K562 (cell line): ENCODE measurements around the gene IMP4. TPM values are rescaled to one million over a fixed set of nuclear protein-coding genes. Genes with fewer than 3 reads are reported as not detected.

Experiments
- CHAMP1 ChIP-seq: fragments of 450-650 bp; IDR thresholded peaks from 2 replicates; pipeline ENCODE4 v1.6.1; 2016; ENCODE audit warnings: mild to moderate bottlenecking
- E2F3 ChIP-seq: fragments of 250-450 bp; sonication (Bioruptor Pico); IDR thresholded peaks from 2 replicates; pipeline ENCODE4 v1.4.0; 2020; ENCODE audit warnings: mild to moderate bottlenecking
- ELF4 ChIP-seq: fragments of 450-650 bp; formaldehyde crosslinking; IDR thresholded peaks from 2 replicates; pipeline ENCODE4 v1.4.0; 2022; ENCODE audit warnings: missing genetic modification characterization
- ERF ChIP-seq: fragments of 450-650 bp; formaldehyde crosslinking; IDR thresholded peaks from 2 replicates; pipeline ENCODE4 v1.4.0; 2020; ENCODE audit warnings: mild to moderate bottlenecking, mixed read lengths
- HES1 ChIP-seq: fragments of 450-650 bp; IDR thresholded peaks from 2 replicates; pipeline ENCODE4 v1.6.1; 2016; ENCODE audit warnings: low read depth, mild to moderate bottlenecking, moderate library complexity
- KLF1 ChIP-seq: fragments of 450-650 bp; IDR thresholded peaks from 2 replicates; pipeline ENCODE4 v1.6.1; 2016; ENCODE audit warnings: missing genetic modification characterization, missing compliant biosample characterization
- MEIS2 ChIP-seq: fragments of 450-650 bp; IDR thresholded peaks from 2 replicates; pipeline ENCODE4 v1.6.1; 2014; ENCODE audit warnings: mild to moderate bottlenecking; ENCODE audit not compliant: partially characterized antibody
- PHF8 ChIP-seq: fragments of 200-600 bp; sonication (generic); IDR thresholded peaks from 2 replicates; pipeline ENCODE4 v1.6.1; 2012; ENCODE audit warnings: mixed run types, mild to moderate bottlenecking, inconsistent platforms, low read length, moderate library complexity, borderline replicate concordance
- RAD21 ChIP-seq, 2 experiments: fragments of 250-450 bp in 1 of 2; fragments of 450-650 bp in 1 of 2; sonication (Bioruptor Pico) in 1 of 2; formaldehyde crosslinking in 1 of 2; IDR thresholded peaks in 1 of 2; conservative IDR thresholded peaks in 1 of 2; 2 replicates each; pipeline versions ENCODE4 v1.4.0 to v1.8.0; 2020 to 2022; ENCODE audit warnings: mild to moderate bottlenecking in 2 of 2, moderate library complexity in 1 of 2
- RBFOX2 ChIP-seq: fragments of 200-400 bp; formaldehyde crosslinking; IDR thresholded peaks from 2 replicates; pipeline ENCODE4 v1.6.1; 2017; ENCODE audit warnings: low read depth, mild to moderate bottlenecking, low read length, moderate library complexity
- RBM25 ChIP-seq: fragments of 200-400 bp; formaldehyde crosslinking; IDR thresholded peaks from 2 replicates; pipeline ENCODE4 v1.6.1; 2018; ENCODE audit warnings: low read length, low read depth, moderate library complexity; ENCODE audit not compliant: severe bottlenecking
- SIN3A ChIP-seq, 2 experiments: fragments of 150-350 bp in 1 of 2; IDR thresholded peaks; 2 replicates each; pipeline ENCODE4 v1.6.1; 2011 to 2016; ENCODE audit warnings: borderline replicate concordance in 2 of 2, low read depth in 2 of 2, low read length in 2 of 2, mild to moderate bottlenecking in 2 of 2, moderate library complexity in 2 of 2; ENCODE audit not compliant: control insufficient read depth in 1 of 2
- SP2 ChIP-seq: IDR thresholded peaks from 2 replicates; pipeline ENCODE4 v1.6.1; 2011; ENCODE audit warnings: mild to moderate bottlenecking, low read depth, low read length, moderate library complexity; ENCODE audit not compliant: poor library complexity, severe bottlenecking; ENCODE audit errors: extremely low read depth
- SPI1 ChIP-seq: IDR thresholded peaks from 2 replicates; pipeline ENCODE4 v1.6.1; 2011; ENCODE audit warnings: low read depth, low read length, control low read depth, borderline replicate concordance
- YY1 ChIP-seq, 3 experiments: IDR thresholded peaks; 2 replicates each; pipeline ENCODE4 v1.6.1; 2011; ENCODE audit warnings: low read length in 2 of 3, mild to moderate bottlenecking in 2 of 3, moderate library complexity in 2 of 3, borderline replicate concordance in 1 of 3, control low read depth in 1 of 3, low read depth in 1 of 3; ENCODE audit not compliant: insufficient read depth in 3 of 3, insufficient replicate concordance in 2 of 3, control insufficient read depth in 1 of 3, insufficient read length in 1 of 3; ENCODE audit errors: extremely low read depth in 1 of 3
- ZC3H8 ChIP-seq: fragments of 450-650 bp; IDR thresholded peaks from 2 replicates; pipeline ENCODE4 v1.6.1; 2017
- ZNF140 ChIP-seq: fragments of 250-450 bp; sonication (Bioruptor Pico); IDR thresholded peaks from 2 replicates; pipeline ENCODE4 v1.8.0; 2021; ENCODE audit warnings: moderate library complexity, mild to moderate bottlenecking, inconsistent platforms
- ZNF24 ChIP-seq: fragments of 450-650 bp; IDR thresholded peaks from 2 replicates; pipeline ENCODE4 v1.6.1; 2016
- ZNF57 ChIP-seq: fragments of 450-650 bp; formaldehyde crosslinking; IDR thresholded peaks from 2 replicates; pipeline ENCODE4 v1.4.0; 2020; ENCODE audit warnings: mild to moderate bottlenecking, moderate library complexity
- ZNF695 ChIP-seq: fragments of 450-650 bp; formaldehyde crosslinking; IDR thresholded peaks from 2 replicates; pipeline ENCODE4 v1.4.0; 2020; ENCODE audit warnings: mild to moderate bottlenecking, moderate library complexity
- polyA plus RNA-seq, 8 experiments: library from polyadenylated mRNA; depleted of rRNA in 4 of 8; stranded (reverse) in 5 of 8; unstranded in 3 of 8; fragments of >200 nt; fragmentation: Nextera tagmentation in 2 of 8; fragmentation: Illumina TruSeq in 1 of 8; extraction: Ambion mirVana in 2 of 8; extraction: Trizol in 1 of 8; gene quantifications; 2 replicates each; pipeline versions ENCODE4 v1.2.1 to v1.2.3, GENCODE V29; 2011 to 2014; ENCODE audit warnings: inconsistent platforms in 1 of 8, missing spikeins in 1 of 8
- total RNA-seq, 7 experiments: library from RNA; depleted of rRNA in 6 of 7; stranded (reverse); fragments of >200 nt in 6 of 7; fragmentation: Illumina TruSeq in 2 of 7; extraction: Trizol in 2 of 7; gene quantifications; 2 replicates each; pipeline versions ENCODE4 v1.2.1 to v1.2.3, GENCODE V29; 2011 to 2021; ENCODE audit warnings: low replicate concordance in 1 of 7
- TF ChIP-seq, protein P1 (sequence below), 3 experiments: IDR thresholded peaks in 2 of 3; conservative IDR thresholded peaks in 1 of 3; 2 replicates each; pipeline ENCODE4 v1.5.1; 2011 to 2012; ENCODE audit warnings: low read length in 3 of 3, mild to moderate bottlenecking in 3 of 3, control low read depth in 2 of 3, improper control_type of control experiment in 1 of 3, inconsistent platforms in 1 of 3, low read depth in 1 of 3, mixed read lengths in 1 of 3, moderate library complexity in 1 of 3; ENCODE audit not compliant: insufficient read depth in 2 of 3

The IMP4 gene
- total and polyA plus RNA-seq, 9 of the 15 experiments (the other 6 are each of a cell fraction or from before 2014, with no cell fraction given), result 35.4 to 209 (median 100.0) TPM

DNA sequence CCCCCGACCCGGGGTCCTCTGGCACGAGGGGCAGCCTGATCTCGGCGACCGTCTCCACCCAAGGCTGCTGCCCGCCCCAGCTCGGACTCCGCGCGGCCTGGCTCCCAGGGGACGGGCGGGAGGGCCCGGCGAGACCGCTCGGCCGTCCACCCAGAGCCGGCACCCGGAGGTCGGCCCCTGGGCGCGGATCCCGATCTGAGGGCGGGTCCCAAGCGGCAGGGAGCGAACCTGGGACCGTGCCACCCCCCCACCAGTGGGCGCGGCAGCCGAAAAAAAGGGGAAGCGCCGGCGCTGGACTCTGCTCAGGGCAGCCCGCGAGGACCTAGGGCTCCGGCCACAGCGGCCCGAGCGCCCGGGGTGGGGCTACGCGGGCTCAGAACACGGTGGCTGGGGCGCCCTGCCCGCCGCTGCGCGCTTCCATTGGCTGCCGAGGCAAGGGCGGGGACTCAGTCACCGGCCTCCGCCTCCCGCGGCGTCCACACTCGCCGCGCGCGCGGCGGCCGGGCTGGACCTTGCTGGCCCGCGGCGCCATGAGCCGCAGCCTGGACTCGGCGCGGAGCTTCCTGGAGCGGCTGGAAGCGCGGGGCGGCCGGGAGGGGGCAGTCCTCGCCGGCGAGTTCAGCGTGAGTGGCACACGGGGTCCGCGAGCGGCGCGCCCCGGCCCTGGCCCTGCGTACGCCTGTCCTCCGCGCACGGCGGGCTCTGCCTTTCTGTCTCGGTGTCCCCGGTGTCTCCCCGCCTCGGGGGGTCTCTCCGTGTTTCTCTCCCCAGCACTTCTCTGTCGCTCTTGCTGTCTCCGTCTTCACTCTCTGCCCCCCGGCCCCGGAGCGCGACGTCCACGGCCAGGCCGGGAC lies 13.1 kb downstream of the IMP4 start, which contains the start of gene PTPN18 (continued):
- peak; percentile 95 for TF ChIP-seq RBFOX2
- TF ChIP-seq SIN3A (IDR thresholded peaks at IDR 0.05; ENCODE audit: borderline replicate concordance in 2 of 2, control insufficient read depth in 1 of 2, low read depth in 2 of 2, low read length in 2 of 2), result peak; percentile 56 to 92; a peak in 3 of 4 replicates
- no peak for TF ChIP-seq ZNF695 (CRISPR knock-in tag)
- TF ChIP-seq RBM25, result peak; percentile 88
- no peak for TF ChIP-seq CHAMP1
- 0 out of 2 replicates have a peak, but pooled peaks have one; percentile 50 for TF ChIP-seq ERF (CRISPR knock-in tag)
- no peak for TF ChIP-seq ZNF57
- peak; percentile 96 for TF ChIP-seq SPI1
- TF ChIP-seq RAD21 (CRISPR knock-in tag; conservative IDR thresholded peaks at IDR 0.05 in 1 of 2, IDR thresholded peaks at IDR 0.05 in 1 of 2), result peak; percentile 61 to 73
- peak in 2 of 3 experiments; percentile 77 to 88 for TF ChIP-seq YY1 (IDR thresholded peaks at IDR 0.05; ENCODE audit: borderline replicate concordance in 1 of 3, control insufficient read depth in 1 of 3, extremely low read depth in 1 of 3, insufficient read depth in 3 of 3, insufficient read length in 1 of 3, insufficient replicate concordance in 2 of 3, low read depth in 1 of 3, low read length in 2 of 3)
- no peak for TF ChIP-seq HES1
- TF ChIP-seq, protein P1, sequence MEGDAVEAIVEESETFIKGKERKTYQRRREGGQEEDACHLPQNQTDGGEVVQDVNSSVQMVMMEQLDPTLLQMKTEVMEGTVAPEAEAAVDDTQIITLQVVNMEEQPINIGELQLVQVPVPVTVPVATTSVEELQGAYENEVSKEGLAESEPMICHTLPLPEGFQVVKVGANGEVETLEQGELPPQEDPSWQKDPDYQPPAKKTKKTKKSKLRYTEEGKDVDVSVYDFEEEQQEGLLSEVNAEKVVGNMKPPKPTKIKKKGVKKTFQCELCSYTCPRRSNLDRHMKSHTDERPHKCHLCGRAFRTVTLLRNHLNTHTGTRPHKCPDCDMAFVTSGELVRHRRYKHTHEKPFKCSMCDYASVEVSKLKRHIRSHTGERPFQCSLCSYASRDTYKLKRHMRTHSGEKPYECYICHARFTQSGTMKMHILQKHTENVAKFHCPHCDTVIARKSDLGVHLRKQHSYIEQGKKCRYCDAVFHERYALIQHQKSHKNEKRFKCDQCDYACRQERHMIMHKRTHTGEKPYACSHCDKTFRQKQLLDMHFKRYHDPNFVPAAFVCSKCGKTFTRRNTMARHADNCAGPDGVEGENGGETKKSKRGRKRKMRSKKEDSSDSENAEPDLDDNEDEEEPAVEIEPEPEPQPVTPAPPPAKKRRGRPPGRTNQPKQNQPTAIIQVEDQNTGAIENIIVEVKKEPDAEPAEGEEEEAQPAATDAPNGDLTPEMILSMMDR (IDR thresholded peaks at IDR 0.05 in 2 of 3, conservative IDR thresholded peaks at IDR 0.05 in 1 of 3; ENCODE audit: insufficient read depth in 2 of 3, low read depth in 1 of 3, low read length in 3 of 3), result peak; percentile 31 to 73 (median 63); a peak in 5 of 6 replicates
- peak; percentile 72; the same call in 1 of the 2 replicates for TF ChIP-seq ZNF24
- TF ChIP-seq ELF4 (CRISPR knock-in tag), result 0 out of 2 replicates have a peak, but pooled peaks have one; percentile 5
- no peak for TF ChIP-seq ZC3H8
- TF ChIP-seq SP2, result no peak
- peak; percentile 84; the same call in 1 of the 2 replicates for TF ChIP-seq PHF8
- no peak for TF ChIP-seq ZNF140 (CRISPR knock-in tag)
- 0 out of 2 replicates have a peak, but pooled peaks have one; percentile 69 for TF ChIP-seq E2F3 (CRISPR knock-in tag)
- TF ChIP-seq MEIS2, result peak; percentile 6
- TF ChIP-seq KLF1 (tag), result peak; percentile 42; the same call in 1 of the 2 replicates
